Measurements from ENCODE around the gene MANBA.

DNA sequence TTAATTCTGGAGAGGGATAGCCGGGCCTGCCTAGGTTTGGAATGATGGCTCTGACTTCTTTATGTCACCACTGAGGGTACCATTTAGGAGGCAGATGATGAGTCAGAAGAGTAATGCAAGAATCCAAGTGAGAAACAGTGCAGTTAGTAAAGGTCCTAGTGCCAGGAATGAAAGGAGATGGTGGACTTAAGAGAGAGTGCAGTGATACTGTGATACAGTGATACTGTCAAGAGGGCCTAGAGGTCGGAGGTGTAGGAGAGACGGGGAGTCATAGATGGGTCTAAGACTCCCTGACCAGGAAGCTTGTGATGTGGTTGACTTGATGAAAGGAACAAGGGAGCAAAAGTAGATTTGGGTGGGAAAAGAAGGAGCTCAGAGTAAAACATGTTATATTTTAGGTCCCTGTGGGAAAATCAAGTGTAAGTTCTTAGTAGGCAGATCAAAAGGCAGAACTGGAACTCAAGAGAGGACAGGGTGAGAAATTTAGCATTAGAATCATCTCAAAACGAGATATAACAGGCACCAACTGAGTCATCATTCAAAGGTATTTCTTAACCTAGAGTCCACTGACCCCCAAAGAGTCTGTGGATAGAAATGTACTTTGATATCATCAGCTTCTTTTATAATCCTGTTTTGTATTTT is 174.6 kb downstream of the MANBA start:
- TF ChIP-seq YY1 (IDR thresholded peaks at IDR 0.05; ENCODE audit: insufficient read depth, insufficient read length) (no peak), SUZ12 (IDR thresholded peaks at IDR 0.05; ENCODE audit: extremely low read depth, insufficient read depth, insufficient read length) (no peak)

Data from NT2/D1 (cell line).